ENCODE results near the gene UBE2M. TPM values are rescaled to one million over a fixed set of nuclear protein-coding genes. Genes with fewer than 3 reads are reported as not detected.

The UBE2M gene
- total RNA-seq, 1 donor from 2014 or later: 81.9 TPM

- peak overlapping the region; percentile 57 for H3K27ac Mint-ChIP-seq
- H3K36me3 Mint-ChIP-seq: peaks cover 27% of the 10 kb centered on the region
- peak overlapping the region; percentile 13 for H3K4me3 Mint-ChIP-seq
- H3K4me1 Mint-ChIP-seq (ENCODE audit: unreplicated experiment): peaks cover 20% of the 10 kb centered on the region
- no peaks in the 10 kb centered on the region for H3K9me3 Mint-ChIP-seq
- H3K27me3 Mint-ChIP-seq: no peaks in the 10 kb centered on the region
- TF ChIP-seq CTCF (conservative IDR thresholded peaks at IDR 0.05): no peak
- DNase-seq (ENCODE audit: extremely low spot score, unreplicated experiment): no peak
These were observed 5.8 kb downstream of the UBE2M start for GRCh38 chr19:58552655-58553054.

- no peaks in the 10 kb centered on the region for H3K9me3 Mint-ChIP-seq
- H3K27me3 Mint-ChIP-seq: no peaks in the 10 kb centered on the region
- no peak overlapping the region for H3K4me3 Mint-ChIP-seq
- peaks cover 27% of the 10 kb centered on the region for H3K36me3 Mint-ChIP-seq
- DNase-seq (ENCODE audit: extremely low spot score, unreplicated experiment): no peak
- peaks cover 21% of the 10 kb centered on the region for H3K4me1 Mint-ChIP-seq (ENCODE audit: unreplicated experiment)
- peak overlapping the region; percentile 57 for H3K27ac Mint-ChIP-seq
- no peak for TF ChIP-seq CTCF (conservative IDR thresholded peaks at IDR 0.05)
These were observed 6.6 kb downstream of the UBE2M start for GRCh38 chr19:58551577-58552471.

GRCh38 chr19:58551123-58551497, 7.3 kb downstream of the UBE2M start:
- Mint-ChIP-seq H3K9me3 (no peaks in the 10 kb centered on the region), H3K27ac (peak overlapping the region; percentile 13), H3K36me3 (peaks cover 29% of the 10 kb centered on the region), H3K4me3 (no peak overlapping the region), H3K27me3 (no peaks in the 10 kb centered on the region), H3K4me1 (ENCODE audit: unreplicated experiment) (peaks cover 28% of the 10 kb centered on the region)
- TF ChIP-seq CTCF (conservative IDR thresholded peaks at IDR 0.05): no peak
- no peak for DNase-seq (ENCODE audit: extremely low spot score, unreplicated experiment)

- peak overlapping the region; percentile 13 for H3K27ac Mint-ChIP-seq
- TF ChIP-seq CTCF (conservative IDR thresholded peaks at IDR 0.05): no peak
- DNase-seq (ENCODE audit: extremely low spot score, unreplicated experiment): no peak
- no peaks in the 10 kb centered on the region for H3K27me3 Mint-ChIP-seq
- peaks cover 34% of the 10 kb centered on the region for H3K36me3 Mint-ChIP-seq
- no peaks in the 10 kb centered on the region for H3K9me3 Mint-ChIP-seq
- H3K4me3 Mint-ChIP-seq: no peak overlapping the region
- peaks cover 33% of the 10 kb centered on the region for H3K4me1 Mint-ChIP-seq (ENCODE audit: unreplicated experiment)
These were observed 7.9 kb downstream of the UBE2M start for GRCh38 chr19:58550362-58551122.

GRCh38 chr19:58549664-58550361, 8.6 kb downstream of the UBE2M start:
- H3K36me3 Mint-ChIP-seq: peaks cover 36% of the 10 kb centered on the region
- H3K27ac Mint-ChIP-seq: peak overlapping the region; percentile 68
- no peak overlapping the region for H3K4me3 Mint-ChIP-seq
- DNase-seq (ENCODE audit: extremely low spot score, unreplicated experiment): no peak
- no peaks in the 10 kb centered on the region for H3K9me3 Mint-ChIP-seq
- no peak for TF ChIP-seq CTCF (conservative IDR thresholded peaks at IDR 0.05)
- H3K4me1 Mint-ChIP-seq (ENCODE audit: unreplicated experiment): peaks cover 27% of the 10 kb centered on the region
- no peaks in the 10 kb centered on the region for H3K27me3 Mint-ChIP-seq
